Gastrocnemius medialis (tissue), 4 donors: ENCODE measurements around the gene C3orf62. TPM values are rescaled to one million over a fixed set of nuclear protein-coding genes. Genes with fewer than 3 reads are reported as not detected.

Experiments used
- ATAC-seq, 2 donors: fragments of 150-250 bp; one replicate each; pipeline ENCODE4 v1.9.1; 2016
- DNase-seq, 2 donors: peaks; one replicate each; pipeline ENCODE4 v3.0.0-alpha.2; 2019
- H3K27ac ChIP-seq, 4 donors: fragments of 200-600 bp; sonication (generic); 1 replicate in 1 of 4; 2 replicates in 3 of 4; pipeline ENCODE4 v1.5.1; 2016 to 2018; ENCODE audit warnings: mild to moderate bottlenecking in 2 of 4, moderate library complexity in 1 of 4
- H3K27me3 ChIP-seq, 3 donors: fragments of 200-600 bp; sonication (generic) in 2 of 3; 1 replicate in 1 of 3; 2 replicates in 2 of 3; pipeline versions ENCODE4 v1.5.1 to v1.6.0; 2016 to 2019; ENCODE audit warnings: mild to moderate bottlenecking in 1 of 3, moderate library complexity in 1 of 3
- H3K36me3 ChIP-seq, 2 donors: fragments of 200-600 bp; sonication (generic) in 1 of 2; one replicate each; pipeline ENCODE4 v1.5.1; 2017 to 2018
- H3K4me1 ChIP-seq, 2 donors: fragments of 200-600 bp; sonication (generic) in 1 of 2; one replicate each; pipeline ENCODE4 v1.5.1; 2016 to 2017; ENCODE audit warnings: mild to moderate bottlenecking in 2 of 2
- H3K4me3 ChIP-seq, 4 donors: fragments of 200-600 bp; sonication (generic) in 3 of 4; 1 replicate in 1 of 4; 2 replicates in 3 of 4; pipeline ENCODE4 v1.5.1; 2016 to 2019; ENCODE audit warnings: mild to moderate bottlenecking in 2 of 4
- H3K9me3 ChIP-seq, 3 donors: fragments of 200-600 bp; sonication (generic) in 2 of 3; 1 replicate in 1 of 3; 2 replicates in 2 of 3; pipeline ENCODE4 v1.5.1; 2016 to 2019
- CTCF ChIP-seq, 5 experiments: fragments of 450-650 bp in 3 of 5; fragments of 200-600 bp in 2 of 5; sonication (generic) in 2 of 5; IDR thresholded peaks in 4 of 5; conservative IDR thresholded peaks in 1 of 5; 1 replicate in 4 of 5; 2 replicates in 1 of 5; pipeline ENCODE4 v1.5.1; 2016 to 2019; ENCODE audit warnings: antibody characterized with exemption in 5 of 5, mild to moderate bottlenecking in 3 of 5, moderate library complexity in 3 of 5
- POLR2A ChIP-seq, 2 donors: fragments of 450-650 bp; IDR thresholded peaks; one replicate each; pipeline ENCODE4 v1.6.1; 2017; ENCODE audit warnings: antibody characterized with exemption in 2 of 2, mild to moderate bottlenecking in 2 of 2, moderate library complexity in 2 of 2
- in situ Hi-C, 4 donors: fragments of 200-750 bp; cut with MboI; loops; one replicate each; pipeline versions ENCODE4 v1.15.0 to v1.8.0; 2017; ENCODE audit warnings: low sequenced_read_pairs in 4 of 4
- intact Hi-C: fragments of 100-400 bp; cut with DNase I; formaldehyde crosslinking; loops from one replicate; pipeline ENCODE4 v1.15.1; 2023; ENCODE audit warnings: low total_unique reads
- total RNA-seq, 4 donors: library from RNA; depleted of rRNA; stranded (reverse); fragments of >200 nt; gene quantifications; one replicate each; pipeline versions ENCODE4 v1.1.0 to v1.2.3, GENCODE V29; 2016

C3orf62 gene
- total RNA-seq, 4 donors from 2014 or later, result 0.78 to 1.9 (median 1.3) TPM

- Histone ChIP-seq H3K4me1 (no peaks in the 10 kb centered on the region), H3K36me3 (peaks cover 0 to 85% of the 10 kb centered on the region in 2 donors), H3K9me3 (no peaks in the 10 kb centered on the region), H3K27ac (no peak overlapping the region), H3K4me3 (no peak overlapping the region), H3K27me3 (no peaks in the 10 kb centered on the region)
- intact Hi-C loops (no loop called here), in situ Hi-C loops (no loop called here)
- ATAC-seq (no peak), DNase-seq (no peak)
- TF ChIP-seq CTCF (IDR thresholded peaks at IDR 0.05 in 4 of 5, conservative IDR thresholded peaks at IDR 0.05 in 1 of 5), result no peak
- TF ChIP-seq POLR2A (IDR thresholded peaks at IDR 0.05), result no peak
Measured at GRCh38 chr3:49283997-49284396, 7.0 kb upstream of the C3orf62 start.

GRCh38 chr3:49279376-49279775 lies 2.3 kb upstream of the C3orf62 start:
- Histone ChIP-seq H3K9me3 (no peaks in the 10 kb centered on the region), H3K4me1 (peaks cover 16 to 18% of the 10 kb centered on the region in 2 donors), H3K27ac (peak overlapping the region; percentile 84 to 94 (median 90)), H3K36me3 (peaks cover 0 to 41% of the 10 kb centered on the region in 2 donors), H3K27me3 (no peaks in the 10 kb centered on the region), H3K4me3 (no peak overlapping the region)
- peak; percentile 13 to 21 for ATAC-seq
- TF ChIP-seq POLR2A (IDR thresholded peaks at IDR 0.05) (no peak), CTCF (IDR thresholded peaks at IDR 0.05 in 4 of 5, conservative IDR thresholded peaks at IDR 0.05 in 1 of 5) (no peak)
- intact Hi-C loops (no loop called here), in situ Hi-C loops (loop anchor here in 1 of 4 donors (10.0 kb wide), 1 partner anchor 105 kb away; the partner anchor contains the start of gene KLHDC8B)
- DNase-seq, result no peak

GRCh38 chr3:49278548-49278947 lies 1.5 kb upstream of the C3orf62 start:
- no peak for ATAC-seq
- Histone ChIP-seq H3K4me3 (no peak overlapping the region), H3K4me1 (peaks cover 16 to 18% of the 10 kb centered on the region in 2 donors), H3K9me3 (no peaks in the 10 kb centered on the region), H3K36me3 (peaks cover 0 to 32% of the 10 kb centered on the region in 2 donors), H3K27me3 (no peaks in the 10 kb centered on the region), H3K27ac (peak overlapping the region; percentile 84 to 94 (median 90))
- intact Hi-C loops, result loop anchor here (1.0 kb wide), 1 partner anchor 107 kb away; the partner anchor contains the start of gene KLHDC8B
- no peak for TF ChIP-seq POLR2A (IDR thresholded peaks at IDR 0.05)
- TF ChIP-seq CTCF (IDR thresholded peaks at IDR 0.05 in 4 of 5, conservative IDR thresholded peaks at IDR 0.05 in 1 of 5), result no peak
- in situ Hi-C loops, result loop anchor here in 1 of 4 donors (10.0 kb wide), 1 partner anchor 104 kb away; the partner anchor contains the start of gene KLHDC8B
- no peak for DNase-seq

- peaks cover 0 to 22% of the 10 kb centered on the region in 2 donors for H3K36me3 ChIP-seq
- in situ Hi-C loops (loop anchor here in 1 of 4 donors (10.0 kb wide), 1 partner anchor 103 kb away; the partner anchor contains the start of gene KLHDC8B), intact Hi-C loops (no loop called here)
- ATAC-seq (peak; percentile 18 to 29), DNase-seq (no peak)
- H3K4me3 ChIP-seq, result peak overlapping the region; percentile 55 to 83 (median 60)
- peaks cover 16 to 18% of the 10 kb centered on the region in 2 donors for H3K4me1 ChIP-seq
- peak overlapping the region; percentile 84 to 94 (median 90) for H3K27ac ChIP-seq
- TF ChIP-seq CTCF (IDR thresholded peaks at IDR 0.05 in 4 of 5, conservative IDR thresholded peaks at IDR 0.05 in 1 of 5) (no peak), POLR2A (IDR thresholded peaks at IDR 0.05) (no peak)
- no peaks in the 10 kb centered on the region for H3K9me3 ChIP-seq
- H3K27me3 ChIP-seq, result no peaks in the 10 kb centered on the region
Measured at GRCh38 chr3:49277383-49277775, 347 bp upstream of the C3orf62 start.
